HCT116 (cell line): ENCODE results near the gene WIF1. TPM values are rescaled to one million over a fixed set of nuclear protein-coding genes. Genes with fewer than 3 reads are reported as not detected.

ENCODE experiments used
- ATAC-seq: fragments of 200-7000 bp; cut with Tn5 transposase; 2 replicates; pipeline ENCODE4 v1.9.1; 2020; ENCODE audit warnings: mild to moderate bottlenecking, moderate library complexity
- BruUV-seq: library from RNA; stranded (reverse); fragments of 400-500 nt; replicated peaks from 2 replicates; lab custom pipeline; 2021; lab: Mats Ljungman, UMichigan
- CTCF ChIA-PET: fragments of 300-600 bp; sonication (Branson Sonifier 250); formaldehyde crosslinking; loops from one replicate; lab custom pipeline; 2021; ENCODE audit warnings: antibody characterized with exemption; lab: Charles Lee
- POLR2A ChIA-PET: fragments of 300-600, 350-600 bp; sonication (Branson Sonifier 250); formaldehyde crosslinking; loops from one replicate; lab custom pipeline; 2021; ENCODE audit warnings: antibody characterized with exemption; lab: Charles Lee
- RAD21 ChIA-PET, 2 experiments: fragments of 300-600 bp; sonication (Branson Sonifier 250); formaldehyde crosslinking; loops; one replicate each; lab custom pipeline; 2023; ENCODE audit warnings: low total read pairs in 2 of 2; ENCODE audit not compliant: uncharacterized antibody in 2 of 2, unreplicated experiment in 2 of 2, low non-redundant PET in 1 of 2; lab: Charles Lee
- DNase-seq: peaks from one replicate; pipeline ENCODE4 v3.0.0-alpha.2; 2010; ENCODE audit warnings: low read depth, low spot score
- H2AFZ ChIP-seq: fragments of 200-600 bp; shearing (Covaris generic), sonication (generic); 2 replicates; pipeline ENCODE4 v1.6.1; 2017; ENCODE audit warnings: low read depth, mixed run types, mixed read lengths, antibody characterized with exemption, low read length; ENCODE audit not compliant: poor library complexity, severe bottlenecking
- H3K27ac ChIP-seq: 2 replicates; pipeline ENCODE4 v1.5.1; 2012; ENCODE audit warnings: low read depth, low read length
- H3K27me3 ChIP-seq: fragments of 200-600 bp; sonication (generic); 2 replicates; pipeline ENCODE4 v1.6.1; 2016; ENCODE audit warnings: mixed run types, low read length, mixed read lengths; ENCODE audit not compliant: insufficient read depth
- H3K36me3 ChIP-seq, 2 experiments: fragments of 200-500 bp in 1 of 2; fragments of 200-600 bp in 1 of 2; sonication (Bioruptor generic) in 1 of 2; sonication (generic) in 1 of 2; 2 replicates each; pipeline versions ENCODE4 v1.5.1 to v1.6.1; 2014 to 2016; ENCODE audit warnings: low read length in 2 of 2, inconsistent platforms in 1 of 2, mixed read lengths in 1 of 2, mixed run types in 1 of 2; ENCODE audit not compliant: insufficient read depth in 2 of 2, control insufficient read depth in 1 of 2
- H3K4me1 ChIP-seq, 2 experiments: fragments of 200-600 bp in 1 of 2; sonication (generic) in 1 of 2; 2 replicates each; pipeline versions ENCODE4 v1.5.1 to v1.6.1; 2012 to 2017; ENCODE audit warnings: low read length in 2 of 2, inconsistent platforms in 1 of 2, mild to moderate bottlenecking in 1 of 2, mixed read lengths in 1 of 2, mixed run types in 1 of 2, moderate library complexity in 1 of 2; ENCODE audit not compliant: insufficient read depth in 2 of 2, control insufficient read depth in 1 of 2
- H3K4me2 ChIP-seq: fragments of 200-600 bp; sonication (generic); 2 replicates; pipeline ENCODE4 v1.6.1; 2017; ENCODE audit warnings: mixed run types, low read length, mixed read lengths
- H3K4me3 ChIP-seq, 2 experiments: fragments of 200-600 bp in 1 of 2; sonication (generic) in 1 of 2; replicated peaks in 1 of 2; 2 replicates each; pipeline ENCODE4 v1.5.1; 2011 to 2016; ENCODE audit warnings: low read length in 2 of 2, control low read depth in 1 of 2, low read depth in 1 of 2, mild to moderate bottlenecking in 1 of 2, mixed read lengths in 1 of 2, mixed run types in 1 of 2
- H3K79me2 ChIP-seq: fragments of 200-600 bp; sonication (generic); 2 replicates; pipeline ENCODE4 v1.6.1; 2017; ENCODE audit warnings: mild to moderate bottlenecking, mixed run types, low read length, moderate library complexity, mixed read lengths; ENCODE audit not compliant: insufficient read depth
- H3K9ac ChIP-seq: fragments of 200-600 bp; sonication (generic); 2 replicates; pipeline ENCODE4 v1.6.1; 2016; ENCODE audit warnings: low read length, mixed read lengths
- H3K9me2 ChIP-seq: fragments of 200-600 bp; sonication (generic), shearing (Covaris generic); 2 replicates; pipeline ENCODE4 v1.6.1; 2017; ENCODE audit warnings: mixed run types, mild to moderate bottlenecking, moderate library complexity; ENCODE audit not compliant: insufficient read depth
- H3K9me3 ChIP-seq, 2 experiments: fragments of 200-500 bp in 1 of 2; fragments of 200-600 bp in 1 of 2; sonication (Bioruptor generic) in 1 of 2; sonication (generic) in 1 of 2; 2 replicates each; pipeline ENCODE4 v1.6.1; 2014 to 2017; ENCODE audit warnings: low read length in 2 of 2, mixed read lengths in 2 of 2, inconsistent platforms in 1 of 2, low read depth in 1 of 2, mild to moderate bottlenecking in 1 of 2, mixed run types in 1 of 2, moderate library complexity in 1 of 2; ENCODE audit not compliant: control insufficient read depth in 1 of 2, insufficient read depth in 1 of 2
- H4K20me1 ChIP-seq: fragments of 200-600 bp; sonication (generic), shearing (Covaris generic); 2 replicates; pipeline ENCODE4 v1.6.1; 2017; ENCODE audit warnings: mixed run types, mild to moderate bottlenecking, moderate library complexity; ENCODE audit not compliant: insufficient read depth
- ATF3 ChIP-seq: IDR thresholded peaks from 2 replicates; pipeline ENCODE4 v1.6.1; 2012
- CBX3 ChIP-seq: IDR thresholded peaks from 2 replicates; pipeline ENCODE4 v1.6.1; 2012; ENCODE audit warnings: low read depth
- CTCF ChIP-seq, 3 experiments: fragments of 200-600 bp in 1 of 3; sonication (generic) in 1 of 3; IDR thresholded peaks in 2 of 3; conservative IDR thresholded peaks in 1 of 3; 2 replicates each; pipeline ENCODE4 v1.5.1; 2012 to 2017; ENCODE audit warnings: low read depth in 2 of 3, low read length in 2 of 3, antibody characterized with exemption in 1 of 3, borderline replicate concordance in 1 of 3, control low read depth in 1 of 3, mild to moderate bottlenecking in 1 of 3, mixed read lengths in 1 of 3, mixed run types in 1 of 3, moderate library complexity in 1 of 3; ENCODE audit not compliant: insufficient read depth in 1 of 3
- ELF1 ChIP-seq: IDR thresholded peaks from 2 replicates; pipeline ENCODE4 v1.6.1; 2012; ENCODE audit warnings: low read depth, borderline replicate concordance
- EZH2phosphoT487 ChIP-seq: fragments of 200-600 bp; IDR thresholded peaks from 2 replicates; pipeline ENCODE4 v1.6.1; 2018; ENCODE audit warnings: antibody characterized with exemption, borderline replicate concordance
- FOSL1 ChIP-seq: IDR thresholded peaks from 2 replicates; pipeline ENCODE4 v1.6.1; 2012; ENCODE audit warnings: low read depth
- JUND ChIP-seq: IDR thresholded peaks from 2 replicates; pipeline ENCODE4 v1.6.1; 2012
- POLR2A ChIP-seq: IDR thresholded peaks from 2 replicates; pipeline ENCODE4 v1.7.0; 2011; ENCODE audit warnings: borderline replicate concordance; ENCODE audit not compliant: insufficient read depth, insufficient read length; ENCODE audit errors: extremely low read depth
- POLR2AphosphoS5 ChIP-seq: IDR thresholded peaks from 2 replicates; pipeline ENCODE4 v1.6.1; 2011; ENCODE audit warnings: mild to moderate bottlenecking, low read depth, low read length, moderate library complexity
- RAD21 ChIP-seq: IDR thresholded peaks from 2 replicates; pipeline ENCODE4 v1.6.1; 2012; ENCODE audit warnings: low read depth, mild to moderate bottlenecking
- REST ChIP-seq: IDR thresholded peaks from 2 replicates; pipeline ENCODE4 v1.6.1; 2012; ENCODE audit warnings: low read depth
- SIN3A ChIP-seq: IDR thresholded peaks from 2 replicates; pipeline ENCODE4 v1.6.1; 2012; ENCODE audit warnings: low read depth
- SP1 ChIP-seq: IDR thresholded peaks from 2 replicates; pipeline ENCODE4 v1.6.1; 2012; ENCODE audit warnings: low read depth
- SRF ChIP-seq: IDR thresholded peaks from 2 replicates; pipeline ENCODE4 v1.6.1; 2012; ENCODE audit warnings: low read depth
- YY1 ChIP-seq: IDR thresholded peaks from 2 replicates; pipeline ENCODE4 v1.6.1; 2011; ENCODE audit warnings: low read length, low read depth, moderate library complexity, mild to moderate bottlenecking; ENCODE audit not compliant: insufficient replicate concordance; ENCODE audit errors: extremely low read depth
- ZBTB33 ChIP-seq: IDR thresholded peaks from 2 replicates; pipeline ENCODE4 v1.6.1; 2011; ENCODE audit warnings: mild to moderate bottlenecking, low read length, moderate library complexity; ENCODE audit not compliant: insufficient replicate concordance; ENCODE audit errors: extremely low read depth
- intact Hi-C: fragments of 100-400 bp; cut with micrococcal nuclease; formaldehyde crosslinking; loops from 2 replicates; pipeline ENCODE4 v1.10.0; 2022
- total RNA-seq: library from RNA; stranded (reverse); gene quantifications from one replicate; pipeline ENCODE4 v1.2.1, GENCODE V29; 2021; ENCODE audit not compliant: unreplicated experiment

The WIF1 gene
- total RNA-seq, 1 experiment from 2014 or later: not detected

- TF ChIP-seq REST: no peak
- TF ChIP-seq, all 23 proteins: peak for 0
Observed at GRCh38 chr12:65083581-65083980, 37.5 kb downstream of the WIF1 start (continued).

GRCh38 chr12:65082406-65082805 is 38.7 kb downstream of the WIF1 start:
- no peak overlapping the region for H3K4me3 ChIP-seq
- H3K4me2 ChIP-seq: no peak overlapping the region
- no peaks in the 10 kb centered on the region for H4K20me1 ChIP-seq
- intact Hi-C loops: no loop called here
- H3K27me3 ChIP-seq: peaks cover 57% of the 10 kb centered on the region
- no peak overlapping the region for H3K9ac ChIP-seq
- no peak overlapping the region for H2AFZ ChIP-seq
- DNase-seq: no peak
- POLR2A ChIA-PET: no interaction called here
- H3K9me2 ChIP-seq: no peaks in the 10 kb centered on the region
- no peaks in the 10 kb centered on the region for H3K36me3 ChIP-seq
- RAD21 ChIA-PET: no interaction called here
- BruUV-seq: no TSS peak
- no peaks in the 10 kb centered on the region for H3K4me1 ChIP-seq
- no peaks in the 10 kb centered on the region for H3K79me2 ChIP-seq
- ATAC-seq: no peak
- H3K9me3 ChIP-seq: no peaks in the 10 kb centered on the region
- TF ChIP-seq EZH2phosphoT487 (no peak), CTCF (IDR thresholded peaks at IDR 0.05 in 2 of 3, conservative IDR thresholded peaks at IDR 0.05 in 1 of 3; ENCODE audit: borderline replicate concordance in 1 of 3, insufficient read depth in 1 of 3, low read depth in 2 of 3, low read length in 2 of 3) (no peak), ATF3 (no peak), FOSL1 (no peak), JUND (no peak), SP1 (no peak), POLR2AphosphoS5 (no peak), POLR2A (no peak), CBX3 (no peak), YY1 (no peak), SIN3A (no peak), ELF1 (no peak), SRF (no peak), ZBTB33 (no peak), RAD21 (no peak)
- no peak overlapping the region for H3K27ac ChIP-seq
- CTCF ChIA-PET: no interaction called here
